H1 (cell line): ENCODE results near the gene TSGA10IP.

Experiments
- CBX5 ChIP-seq: fragments of 300-800, 300-1000 bp; sonication (generic); IDR thresholded peaks from 2 replicates; pipeline ENCODE4 v1.7.1; 2016; ENCODE audit warnings: antibody characterized with exemption, low read length, low read depth
- CEBPB ChIP-seq: IDR thresholded peaks from 2 replicates; pipeline ENCODE4 v1.6.1; 2012; ENCODE audit warnings: low read depth, low read length
- EP300 ChIP-seq, 2 experiments: IDR thresholded peaks; 1 replicate in 1 of 2; 2 replicates in 1 of 2; pipeline ENCODE4 v1.6.1; 2011 to 2012; ENCODE audit warnings: low read depth in 2 of 2, low read length in 2 of 2, mild to moderate bottlenecking in 2 of 2, borderline replicate concordance in 1 of 2, inconsistent platforms in 1 of 2, moderate library complexity in 1 of 2
- EZH2 ChIP-seq: fragments of 200-600 bp; sonication (generic); IDR thresholded peaks from 2 replicates; pipeline ENCODE4 v1.7.1; 2012; ENCODE audit warnings: low read depth, mild to moderate bottlenecking, moderate library complexity, low read length, inconsistent platforms; ENCODE audit not compliant: severe bottlenecking
- HDAC2 ChIP-seq, 2 experiments: fragments of 300-600 bp in 1 of 2; sonication (generic) in 1 of 2; IDR thresholded peaks; 2 replicates each; pipeline ENCODE4 v1.6.1; 2011 to 2012; ENCODE audit warnings: low read depth in 2 of 2, low read length in 2 of 2, mild to moderate bottlenecking in 2 of 2, moderate library complexity in 2 of 2, borderline replicate concordance in 1 of 2, inconsistent platforms in 1 of 2
- KDM5A ChIP-seq: fragments of 200-600 bp; IDR thresholded peaks from 2 replicates; pipeline ENCODE4 v1.7.1; 2012; ENCODE audit warnings: mild to moderate bottlenecking, low read length, inconsistent platforms, mixed read lengths
- POLR2A ChIP-seq, 2 experiments: IDR thresholded peaks; 1 replicate in 1 of 2; 2 replicates in 1 of 2; pipeline ENCODE4 v1.6.1; 2011; ENCODE audit warnings: low read depth in 2 of 2, low read length in 2 of 2, mild to moderate bottlenecking in 2 of 2; ENCODE audit errors: control extremely low read depth in 1 of 2
- POLR2AphosphoS5 ChIP-seq: IDR thresholded peaks from 2 replicates; pipeline ENCODE4 v1.6.1; 2011; ENCODE audit warnings: low read depth, low read length
- RFX5 ChIP-seq: IDR thresholded peaks from 2 replicates; pipeline ENCODE4 v1.6.1; 2011; ENCODE audit warnings: low read depth, low read length, improper control_type of control experiment, borderline replicate concordance
- SRF ChIP-seq: IDR thresholded peaks from 2 replicates; pipeline ENCODE4 v1.6.1; 2011; ENCODE audit warnings: mild to moderate bottlenecking, low read depth, low read length, moderate library complexity
- TAF1 ChIP-seq: IDR thresholded peaks from 2 replicates; pipeline ENCODE4 v1.6.1; 2011; ENCODE audit warnings: mild to moderate bottlenecking, low read depth, low read length
- ZNF274 ChIP-seq: IDR thresholded peaks from 2 replicates; pipeline ENCODE4 v1.7.0; 2012; ENCODE audit warnings: low read length, borderline replicate concordance; ENCODE audit errors: extremely low read depth
- TF ChIP-seq, protein P1 (sequence below), 3 experiments: IDR thresholded peaks; 1 replicate in 2 of 3; 2 replicates in 1 of 3; pipeline versions ENCODE4 v1.5.1 to v1.6.1; 2011; ENCODE audit warnings: low read length in 3 of 3, mild to moderate bottlenecking in 3 of 3, inconsistent platforms in 2 of 3, low read depth in 1 of 3, moderate library complexity in 1 of 3; ENCODE audit not compliant: insufficient read depth in 1 of 3; ENCODE audit errors: control extremely low read depth in 1 of 3
- TF ChIP-seq, protein P2 (sequence below): IDR thresholded peaks from 2 replicates; pipeline ENCODE4 v1.6.1; 2011; ENCODE audit warnings: low read length, improper control_type of control experiment

DNA sequence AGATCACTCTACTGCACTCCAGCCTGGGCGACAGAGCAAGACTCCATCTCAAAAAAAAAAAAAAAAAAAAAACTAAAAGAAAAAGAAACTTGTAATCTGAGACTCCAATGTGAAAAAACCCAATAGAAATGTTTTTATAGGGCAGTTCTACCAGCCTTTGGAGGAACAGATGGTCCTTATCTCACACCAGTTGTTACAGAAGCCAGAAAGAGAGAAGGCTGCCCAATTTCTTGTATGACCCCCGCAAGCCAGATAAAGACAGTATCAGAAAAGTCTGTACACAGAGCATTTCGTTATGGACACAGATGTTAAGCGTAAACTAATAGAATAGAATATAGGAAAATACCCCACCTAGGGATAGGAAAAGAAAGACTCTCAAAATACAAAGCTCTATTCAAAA, 11.3 kb upstream of the TSGA10IP start:
- TF ChIP-seq POLR2AphosphoS5: no peak
- TF ChIP-seq RFX5: no peak
- TF ChIP-seq SRF: no peak
- TF ChIP-seq, protein P1, sequence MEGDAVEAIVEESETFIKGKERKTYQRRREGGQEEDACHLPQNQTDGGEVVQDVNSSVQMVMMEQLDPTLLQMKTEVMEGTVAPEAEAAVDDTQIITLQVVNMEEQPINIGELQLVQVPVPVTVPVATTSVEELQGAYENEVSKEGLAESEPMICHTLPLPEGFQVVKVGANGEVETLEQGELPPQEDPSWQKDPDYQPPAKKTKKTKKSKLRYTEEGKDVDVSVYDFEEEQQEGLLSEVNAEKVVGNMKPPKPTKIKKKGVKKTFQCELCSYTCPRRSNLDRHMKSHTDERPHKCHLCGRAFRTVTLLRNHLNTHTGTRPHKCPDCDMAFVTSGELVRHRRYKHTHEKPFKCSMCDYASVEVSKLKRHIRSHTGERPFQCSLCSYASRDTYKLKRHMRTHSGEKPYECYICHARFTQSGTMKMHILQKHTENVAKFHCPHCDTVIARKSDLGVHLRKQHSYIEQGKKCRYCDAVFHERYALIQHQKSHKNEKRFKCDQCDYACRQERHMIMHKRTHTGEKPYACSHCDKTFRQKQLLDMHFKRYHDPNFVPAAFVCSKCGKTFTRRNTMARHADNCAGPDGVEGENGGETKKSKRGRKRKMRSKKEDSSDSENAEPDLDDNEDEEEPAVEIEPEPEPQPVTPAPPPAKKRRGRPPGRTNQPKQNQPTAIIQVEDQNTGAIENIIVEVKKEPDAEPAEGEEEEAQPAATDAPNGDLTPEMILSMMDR (IDR thresholded peaks at IDR 0.05; ENCODE audit: control extremely low read depth in 1 of 3, insufficient read depth in 1 of 3, low read depth in 1 of 3, low read length in 3 of 3): no peak
- TF ChIP-seq CEBPB: no peak
- no peak for TF ChIP-seq POLR2A (IDR thresholded peaks at IDR 0.05; ENCODE audit: control extremely low read depth in 1 of 2, low read depth in 2 of 2, low read length in 2 of 2)
- TF ChIP-seq HDAC2 (IDR thresholded peaks at IDR 0.05; ENCODE audit: borderline replicate concordance in 1 of 2, low read depth in 2 of 2, low read length in 2 of 2): no peak
- no peak for TF ChIP-seq KDM5A
- no peak for TF ChIP-seq EZH2
- no peak for TF ChIP-seq CBX5
- TF ChIP-seq, protein P2, sequence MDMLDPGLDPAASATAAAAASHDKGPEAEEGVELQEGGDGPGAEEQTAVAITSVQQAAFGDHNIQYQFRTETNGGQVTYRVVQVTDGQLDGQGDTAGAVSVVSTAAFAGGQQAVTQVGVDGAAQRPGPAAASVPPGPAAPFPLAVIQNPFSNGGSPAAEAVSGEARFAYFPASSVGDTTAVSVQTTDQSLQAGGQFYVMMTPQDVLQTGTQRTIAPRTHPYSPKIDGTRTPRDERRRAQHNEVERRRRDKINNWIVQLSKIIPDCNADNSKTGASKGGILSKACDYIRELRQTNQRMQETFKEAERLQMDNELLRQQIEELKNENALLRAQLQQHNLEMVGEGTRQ: no peak
- no peak for TF ChIP-seq ZNF274
- TF ChIP-seq EP300 (IDR thresholded peaks at IDR 0.05; ENCODE audit: borderline replicate concordance in 1 of 2, low read depth in 2 of 2, low read length in 2 of 2): no peak
- TF ChIP-seq TAF1: no peak
